Right renal pelvis (tissue), 4 donors: ENCODE data around the gene NUP50. TPM values are rescaled to one million over a fixed set of nuclear protein-coding genes. Genes with fewer than 3 reads are reported as not detected.

Source experiments
- DNase-seq, 4 donors: peaks; one replicate each; pipeline ENCODE4 v3.0.0-alpha.2; 2013; ENCODE audit warnings: low read depth in 4 of 4, low spot score in 3 of 4, missing footprints in 1 of 4
- polyA plus RNA-seq, 4 donors: library from polyadenylated mRNA; unstranded; fragments of 120-200 nt; gene quantifications; one replicate each; pipeline ENCODE4 v1.2.1, GENCODE V29; 2013; ENCODE audit not compliant: insufficient read length in 4 of 4

Gene NUP50
- polyA plus RNA-seq, 4 donors: 43.3 to 57.0 (median 51.8) TPM

- DNase-seq: no peak
These were observed 62.2 kb downstream of the NUP50 start for GRCh38 chr22:45225732-45226502.

- DNase-seq: no peak
These were observed 62.9 kb downstream of the NUP50 start for GRCh38 chr22:45226503-45227186.

- DNase-seq: no peak
These were observed 64.1 kb downstream of the NUP50 start for GRCh38 chr22:45227645-45228400.

- DNase-seq: no peak
These were observed 64.7 kb downstream of the NUP50 start for GRCh38 chr22:45228401-45228754.

- no peak for DNase-seq
These were observed 65.5 kb downstream of the NUP50 start for GRCh38 chr22:45229181-45229580.

- DNase-seq: no peak
These were observed 66.4 kb downstream of the NUP50 start for GRCh38 chr22:45230026-45230721.

GRCh38 chr22:45231293-45231692 is 67.6 kb downstream of the NUP50 start:
- DNase-seq: no peak

GRCh38 chr22:45233386-45233785 is 69.7 kb downstream of the NUP50 start:
- DNase-seq: no peak

- no peak for DNase-seq
These were observed 70.1 kb downstream of the NUP50 start for GRCh38 chr22:45233827-45234226.

GRCh38 chr22:45235101-45235777 is 71.5 kb downstream of the NUP50 start:
- DNase-seq: no peak

GRCh38 chr22:45235851-45236342 is 72.2 kb downstream of the NUP50 start:
- no peak for DNase-seq

GRCh38 chr22:45237065-45237990 is 73.6 kb downstream of the NUP50 start:
- no peak for DNase-seq

Other genes starting within 250 kb of the NUP50 start
- gene PHF21B, start 153.9 kb upstream of the NUP50 start, polyA plus RNA-seq: 1 to 10 TPM; 3.5 to 6.0 (median 4.9) TPM
- 10 to 100 TPM; 18.3 to 24.9 (median 21.3) TPM for gene KIAA0930, start 77.0 kb downstream of the NUP50 start, polyA plus RNA-seq
- 1 to 10 TPM in 3 of 4 donors, under 1 TPM in 1; 0.60 to 8.8 (median 5.1) TPM for gene UPK3A, start 121.0 kb downstream of the NUP50 start, polyA plus RNA-seq
- 10 to 100 TPM; 17.0 to 24.8 (median 20.6) TPM for gene FAM118A, start 146.0 kb downstream of the NUP50 start, polyA plus RNA-seq
- under 1 TPM; 0.14 to 0.40 (median 0.18) TPM for gene SMC1B, start 249.7 kb downstream of the NUP50 start, polyA plus RNA-seq
- gene RIBC2, start 249.8 kb downstream of the NUP50 start, polyA plus RNA-seq: 1 to 10 TPM; 6.9 to 7.6 (median 7.4) TPM